Kidney epithelial cell (primary cell): ENCODE data around the gene GRIN2D. TPM values are rescaled to one million over a fixed set of nuclear protein-coding genes. Genes with fewer than 3 reads are reported as not detected.

Experiments
- DNase-seq: peaks from one replicate; pipeline ENCODE4 v3.0.0-alpha.2; 2010; ENCODE audit warnings: low read depth
- H3K27me3 ChIP-seq: 2 replicates; pipeline ENCODE4 v1.6.0; 2011; ENCODE audit warnings: low read length; ENCODE audit not compliant: control insufficient read depth, insufficient read depth
- H3K36me3 ChIP-seq: 2 replicates; pipeline ENCODE4 v1.5.1; 2011; ENCODE audit warnings: low read length; ENCODE audit not compliant: control insufficient read depth, insufficient read depth
- H3K4me3 ChIP-seq: 2 replicates; pipeline ENCODE4 v1.5.1; 2011; ENCODE audit warnings: low read depth, mild to moderate bottlenecking, control low read depth, low read length
- CTCF ChIP-seq: IDR thresholded peaks from 2 replicates; pipeline ENCODE4 v1.5.1; 2011; ENCODE audit warnings: mild to moderate bottlenecking, moderate library complexity, low read length, control low read depth, inconsistent platforms; ENCODE audit not compliant: insufficient read depth, poor library complexity, severe bottlenecking
- total RNA-seq: library from RNA; depleted of rRNA; stranded (reverse); fragments of >200 nt; gene quantifications from 2 replicates; pipeline ENCODE4 v1.2.3, GENCODE V29; 2015

Gene GRIN2D
- total RNA-seq, 1 donor from 2014 or later = 0.63 TPM

- no peak for DNase-seq
- Histone ChIP-seq H3K36me3 (no peaks in the 10 kb centered on the region), H3K27me3 (no peaks in the 10 kb centered on the region), H3K4me3 (no peak overlapping the region)
- TF ChIP-seq CTCF = no peak
These were observed 35.2 kb downstream of the GRIN2D start for GRCh38 chr19:48428670-48429069.

- no peaks in the 10 kb centered on the region for H3K36me3 ChIP-seq
- no peak overlapping the region for H3K4me3 ChIP-seq
- no peaks in the 10 kb centered on the region for H3K27me3 ChIP-seq
- no peak for DNase-seq
- TF ChIP-seq CTCF = no peak
These were observed 39.9 kb downstream of the GRIN2D start for GRCh38 chr19:48433337-48433736.

- H3K4me3 ChIP-seq = no peak overlapping the region
- no peak for DNase-seq
- H3K36me3 ChIP-seq = no peaks in the 10 kb centered on the region
- no peak for TF ChIP-seq CTCF
- H3K27me3 ChIP-seq = peaks cover 4% of the 10 kb centered on the region
These were observed 43.1 kb downstream of the GRIN2D start for GRCh38 chr19:48436586-48436985.

GRCh38 chr19:48441360-48442050 lies 48.0 kb downstream of the GRIN2D start:
- H3K27me3 ChIP-seq = peaks cover 24% of the 10 kb centered on the region
- no peak for TF ChIP-seq CTCF
- DNase-seq = no peak
- H3K36me3 ChIP-seq = no peaks in the 10 kb centered on the region
- H3K4me3 ChIP-seq = no peak overlapping the region

- DNase-seq = no peak
- H3K27me3 ChIP-seq = peaks cover 24% of the 10 kb centered on the region
- no peak overlapping the region for H3K4me3 ChIP-seq
- TF ChIP-seq CTCF = no peak
- H3K36me3 ChIP-seq = no peaks in the 10 kb centered on the region
These were observed 48.9 kb downstream of the GRIN2D start for GRCh38 chr19:48442116-48443035.

- Histone ChIP-seq H3K36me3 (no peaks in the 10 kb centered on the region), H3K4me3 (no peak overlapping the region), H3K27me3 (peaks cover 24% of the 10 kb centered on the region)
- DNase-seq = no peak
- no peak for TF ChIP-seq CTCF
These were observed 49.8 kb downstream of the GRIN2D start for GRCh38 chr19:48443256-48443655.
